GM19240 (cell line): ENCODE data around the gene MRPL11.
"Not testable (repeated sequence)": the region's sequence is repeated elsewhere in the genome, so short reads cannot be mapped to it uniquely, and the experiment has no call there.

ENCODE experiments used
- DNase-seq: peaks from one replicate; pipeline ENCODE4 v3.0.0; 2011; ENCODE audit warnings: low spot score; ENCODE audit not compliant: insufficient read length

Gene MRPL11

DNA sequence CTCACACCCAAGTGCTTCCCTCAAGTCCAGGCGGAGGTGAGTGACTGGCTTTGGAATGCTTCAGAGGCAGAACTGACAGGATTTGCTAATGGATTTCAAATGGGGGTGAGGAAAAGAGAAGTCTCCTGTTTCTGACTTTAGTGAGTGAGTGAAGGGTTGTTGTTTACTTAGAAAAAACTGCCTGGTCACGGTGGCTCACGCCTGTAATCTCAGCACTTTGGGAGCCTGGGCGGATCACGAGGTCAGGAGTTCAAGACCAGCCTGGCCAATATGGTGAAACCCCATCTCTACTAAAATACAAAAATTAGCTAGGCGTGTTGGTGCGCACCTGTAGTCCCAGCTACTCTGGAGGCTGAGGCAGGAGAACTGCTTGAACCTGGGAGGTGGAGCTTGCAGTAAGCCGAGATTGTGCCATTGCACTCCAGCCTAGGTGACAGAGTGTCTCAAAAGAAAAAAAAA, 6.7 kb downstream of the MRPL11 start:
- DNase-seq = not testable (repeated sequence)

DNA sequence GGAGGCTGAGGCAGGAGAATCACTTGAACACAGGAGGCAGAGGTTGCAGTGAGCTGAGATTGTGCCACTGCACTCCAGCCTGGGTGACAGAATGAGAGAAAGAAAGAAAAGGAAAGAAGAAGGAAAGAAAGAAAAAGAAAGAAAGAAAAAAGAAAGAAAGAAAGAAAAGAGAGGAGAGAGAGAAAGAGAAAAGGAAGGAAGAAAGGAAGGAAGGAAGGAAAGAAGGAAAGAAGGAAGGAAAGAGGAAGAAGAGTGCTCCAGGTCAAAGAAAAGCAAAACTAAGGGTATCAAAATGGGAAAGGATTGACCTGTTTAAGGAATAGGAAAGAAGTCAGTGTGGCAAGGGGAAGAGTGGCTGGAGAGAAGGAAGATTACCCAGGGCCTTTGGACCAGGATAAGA, 7.4 kb downstream of the MRPL11 start:
- DNase-seq = not testable (repeated sequence)

DNA sequence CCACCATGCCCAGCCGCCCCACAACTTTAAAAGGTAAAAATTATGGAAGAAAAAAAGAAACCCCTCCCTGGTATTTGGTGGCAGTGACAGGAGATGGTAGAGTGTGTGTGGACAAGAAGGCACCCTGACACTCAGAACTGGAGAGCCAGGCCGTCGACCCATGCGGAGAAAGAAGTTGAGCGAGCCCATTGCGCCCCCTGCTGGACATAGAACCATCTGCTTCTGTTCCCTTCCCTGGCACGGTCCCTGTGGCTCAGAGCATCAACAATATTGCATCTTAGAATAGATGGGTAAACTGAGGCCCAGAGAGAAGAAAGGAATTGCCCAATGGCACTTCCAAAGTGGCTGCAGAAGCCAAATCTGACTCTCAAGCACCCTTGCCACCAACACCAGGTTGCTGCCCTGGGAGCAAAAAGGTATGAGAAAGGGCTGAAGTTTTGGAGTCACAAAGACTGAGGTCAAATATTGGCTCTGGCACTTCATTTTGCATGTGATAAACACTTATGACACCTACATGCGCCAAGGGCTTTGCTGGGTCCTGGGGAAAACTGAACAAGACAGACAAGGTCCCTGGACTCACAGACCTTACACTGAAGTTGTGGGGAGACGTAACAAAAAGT, 8.6 kb downstream of the MRPL11 start:
- DNase-seq = peak; percentile 70

DNA sequence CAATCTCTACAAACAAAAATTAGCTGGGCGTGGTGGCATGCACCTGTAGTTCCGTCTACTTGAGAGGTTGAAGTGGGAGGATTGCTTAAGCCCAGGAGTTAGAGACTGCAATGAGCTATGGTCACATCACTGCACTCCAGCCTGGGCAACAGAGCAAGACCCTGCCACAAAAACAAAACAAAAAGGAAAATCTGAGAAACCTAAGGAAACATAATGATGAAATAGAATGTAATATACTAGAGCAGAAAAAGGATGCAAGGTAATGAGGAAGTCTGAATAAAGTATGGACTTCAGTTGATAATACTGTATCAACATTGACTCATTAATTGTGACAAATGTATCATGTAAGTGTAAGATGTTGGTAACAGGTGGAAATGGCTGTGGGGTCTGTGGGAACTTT, 9.7 kb downstream of the MRPL11 start:
- no peak for DNase-seq

GRCh38 chr11:66426314-66426713, 12.3 kb downstream of the MRPL11 start:
- no peak for DNase-seq

- DNase-seq = peak; percentile 78
Observed at GRCh38 chr11:66421492-66422205, 17.0 kb downstream of the MRPL11 start.

GRCh38 chr11:66420671-66421476, 17.8 kb downstream of the MRPL11 start, which contains the start of gene NPAS4:
Gene NPAS4, plus strand, starts transcription at chr11:66421035. Its CDS starts 145 bp downstream, at chr11:66421180.
- no peak for DNase-seq

DNA sequence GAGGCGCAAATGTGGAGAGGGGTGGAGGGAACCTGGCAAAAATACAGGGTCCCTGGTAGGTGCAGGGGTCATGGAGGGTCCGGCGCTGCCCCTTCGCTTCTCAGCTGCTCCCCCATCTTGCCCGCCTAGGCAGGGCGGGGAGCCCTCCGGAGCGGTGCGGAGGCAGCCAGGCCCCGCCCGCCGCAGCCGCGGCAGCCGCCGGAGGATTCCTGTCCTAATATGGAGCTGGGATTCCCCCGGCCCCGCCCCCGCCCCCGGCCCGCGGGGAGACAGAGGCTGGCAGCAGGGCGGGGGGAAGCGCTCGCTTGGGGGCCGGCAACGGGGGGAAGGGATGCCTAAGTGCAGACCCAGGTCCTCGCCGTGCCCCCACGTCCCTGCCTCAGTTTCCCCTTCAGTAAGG, 18.8 kb downstream of the MRPL11 start:
- no peak for DNase-seq

DNA sequence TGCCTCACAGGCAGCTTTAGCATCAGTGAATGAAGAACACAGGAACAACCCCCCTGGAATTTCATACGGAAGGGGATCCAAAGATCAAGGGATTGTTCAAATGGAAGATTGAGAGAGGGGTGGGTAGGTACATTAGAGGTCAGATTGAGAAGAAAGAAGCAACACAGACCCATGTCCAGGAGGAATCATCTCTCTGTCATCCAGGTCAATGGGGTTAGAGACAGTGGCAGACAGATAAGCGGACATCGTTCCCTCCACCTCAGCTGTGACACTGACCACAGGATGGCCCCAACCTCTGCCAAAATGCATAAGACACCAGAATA, 19.7 kb downstream of the MRPL11 start:
- no peak for DNase-seq

DNA sequence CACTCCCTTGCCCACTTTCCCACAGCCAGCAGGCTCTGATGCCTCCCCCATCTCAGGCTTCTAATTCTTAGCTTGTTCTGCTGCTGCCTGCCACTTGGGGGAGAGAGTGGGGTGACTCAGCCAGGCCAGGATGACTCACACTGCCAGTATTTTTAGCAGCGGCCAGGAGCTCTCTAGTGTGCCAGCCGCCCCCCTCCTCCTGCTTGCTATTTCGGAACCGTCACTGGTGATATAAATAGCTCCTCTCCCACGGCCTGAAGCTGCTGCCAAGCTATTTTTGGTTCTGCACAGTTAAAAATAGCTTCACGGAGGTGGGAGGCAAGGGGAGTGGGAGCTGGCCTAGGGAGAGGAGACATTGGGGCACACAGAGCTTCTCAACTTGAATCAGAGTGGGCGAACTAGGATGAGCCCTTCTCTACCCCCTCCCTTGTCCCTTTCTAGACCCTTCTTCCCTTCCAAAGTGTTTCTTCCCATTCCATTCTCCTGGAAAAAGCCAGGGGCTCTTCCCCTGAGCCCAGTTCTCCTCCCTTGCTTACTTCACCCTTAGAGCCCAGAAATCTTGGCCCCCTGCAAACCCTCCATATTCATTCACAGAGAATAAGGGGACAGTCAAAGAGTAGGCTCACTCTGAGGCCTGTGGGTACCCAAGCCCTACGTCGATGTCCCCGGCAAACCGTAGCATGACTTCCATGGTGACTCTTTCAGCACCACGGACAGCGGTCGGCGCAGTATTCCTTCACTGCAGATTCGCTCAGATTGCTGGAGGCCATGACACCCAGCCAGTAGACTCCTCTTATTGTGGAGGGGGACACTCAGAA, 20.3 kb downstream of the MRPL11 start:
- peak; percentile 37 for DNase-seq

DNA sequence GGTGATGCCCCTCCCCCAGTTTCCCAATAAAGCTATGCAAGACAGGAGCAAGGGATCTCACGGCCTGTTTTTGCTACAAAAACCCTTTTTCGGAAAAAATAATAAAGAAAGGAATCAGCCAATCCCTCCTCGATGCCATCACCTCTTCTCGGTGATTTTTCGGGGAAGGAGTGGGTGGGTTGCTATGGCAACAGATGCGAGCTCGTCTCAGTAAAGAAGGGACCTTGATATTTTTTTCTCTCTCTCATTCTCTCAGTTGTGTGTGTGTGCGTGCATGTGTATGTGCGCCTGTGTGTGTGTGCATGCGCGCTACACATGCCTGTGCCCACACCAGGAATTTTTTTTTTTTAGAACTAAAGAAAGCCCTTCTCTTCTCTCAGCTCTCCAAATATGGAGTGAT, 21.6 kb downstream of the MRPL11 start:
- no peak for DNase-seq

DNA sequence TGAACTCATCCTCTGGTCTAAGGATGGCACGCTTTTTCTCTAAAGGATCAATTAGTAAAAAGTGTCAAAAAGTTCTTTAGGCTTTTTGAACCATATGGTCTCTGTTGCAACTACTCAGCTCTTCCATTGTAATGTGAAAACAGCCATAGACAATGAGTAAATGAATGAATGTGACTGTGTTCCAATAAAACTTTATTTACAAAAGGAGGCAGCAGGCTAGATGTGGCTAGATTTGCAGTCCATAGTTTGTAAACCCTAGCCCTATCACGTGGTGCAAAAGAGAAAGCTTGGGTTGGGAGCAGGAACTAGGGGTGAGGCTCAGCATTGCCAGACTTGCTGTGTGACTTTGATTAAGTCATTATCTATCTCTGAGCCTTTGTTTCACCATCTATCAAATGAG, 23.2 kb downstream of the MRPL11 start:
- no peak for DNase-seq

GRCh38 chr11:66414120-66414934, 24.3 kb downstream of the MRPL11 start:
- no peak for DNase-seq

GRCh38 chr11:66413167-66413566, 25.5 kb downstream of the MRPL11 start:
- DNase-seq = no peak

DNA sequence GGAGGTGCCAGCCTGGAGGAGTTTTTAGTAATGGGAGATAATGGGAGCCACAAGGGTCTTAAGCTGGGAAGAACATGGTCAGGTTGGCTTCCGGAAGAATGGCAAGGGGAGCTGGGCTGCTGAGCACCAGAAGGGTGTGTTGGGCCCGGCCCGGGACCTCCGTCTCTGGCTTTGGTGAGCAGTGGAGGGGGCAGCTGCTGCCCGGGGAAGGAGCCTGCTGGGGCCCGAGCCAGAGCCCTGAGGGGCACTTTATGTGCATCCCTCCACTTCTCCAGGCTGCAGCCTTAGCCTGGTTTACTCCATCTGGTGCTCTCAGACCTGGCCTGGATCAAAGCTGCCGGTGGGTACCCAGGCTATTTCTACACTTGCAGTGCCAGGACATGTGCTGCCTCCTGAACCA, 26.5 kb downstream of the MRPL11 start:
- DNase-seq = no peak

DNA sequence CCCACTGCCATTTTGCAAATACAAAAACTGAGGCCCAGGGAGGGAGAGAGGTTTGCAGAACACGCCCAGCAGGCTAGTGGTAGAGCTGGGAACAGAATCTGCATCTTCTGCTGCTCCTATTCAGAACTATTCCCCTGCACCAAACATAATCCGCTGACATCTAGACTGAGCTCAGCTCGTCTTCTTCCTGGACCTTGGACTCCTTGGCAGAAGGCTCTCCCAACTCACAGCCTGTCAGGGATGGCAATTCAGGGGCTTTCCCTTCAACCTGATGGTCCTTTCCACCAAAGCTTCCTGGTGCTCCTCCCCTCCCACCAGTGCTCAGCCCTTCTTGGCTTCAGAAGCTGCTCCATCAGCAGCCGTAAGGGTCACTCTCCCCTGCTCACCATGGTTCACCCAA, 27.3 kb downstream of the MRPL11 start:
- DNase-seq = no peak

DNA sequence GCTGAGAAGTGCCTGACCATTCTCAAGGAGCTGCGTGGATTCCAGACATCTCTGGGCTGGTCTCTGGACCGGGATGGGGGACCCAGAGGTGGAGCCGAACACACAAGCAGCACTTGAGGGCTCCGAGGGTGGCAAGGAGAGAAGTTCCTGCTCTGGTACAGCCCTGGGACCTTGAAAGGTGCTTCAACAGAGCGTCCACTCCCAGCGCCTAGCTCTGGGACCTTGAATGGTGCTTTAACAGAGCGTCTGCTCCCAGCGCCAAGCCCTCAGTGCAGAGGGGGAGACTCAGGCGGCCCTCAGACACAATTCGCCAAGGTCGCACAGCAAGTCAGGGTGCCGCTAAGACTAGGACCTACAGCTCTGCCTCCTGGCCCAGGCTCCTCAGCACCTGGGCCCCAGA, 28.5 kb downstream of the MRPL11 start:
- no peak for DNase-seq

DNA sequence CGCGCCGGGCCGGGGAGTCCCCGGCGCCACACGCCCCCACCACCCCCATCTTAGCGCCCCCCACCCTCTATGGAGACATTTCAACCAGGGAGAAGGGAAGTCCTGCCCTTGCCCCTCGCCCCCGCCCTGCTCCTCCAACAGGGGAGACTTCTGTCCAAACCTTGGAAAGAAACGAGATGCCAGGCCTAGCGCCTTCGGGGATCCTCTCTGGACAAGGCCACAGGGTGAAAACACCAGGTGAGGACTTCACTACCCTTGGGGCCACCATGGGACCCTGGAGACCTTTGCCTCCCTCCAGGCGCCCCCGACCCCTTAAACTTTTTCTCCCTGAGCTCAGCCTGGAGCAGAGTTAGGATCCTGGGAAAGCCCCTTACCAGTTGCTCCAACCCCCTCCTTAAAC, 29.4 kb downstream of the MRPL11 start:
- DNase-seq = no peak

DNA sequence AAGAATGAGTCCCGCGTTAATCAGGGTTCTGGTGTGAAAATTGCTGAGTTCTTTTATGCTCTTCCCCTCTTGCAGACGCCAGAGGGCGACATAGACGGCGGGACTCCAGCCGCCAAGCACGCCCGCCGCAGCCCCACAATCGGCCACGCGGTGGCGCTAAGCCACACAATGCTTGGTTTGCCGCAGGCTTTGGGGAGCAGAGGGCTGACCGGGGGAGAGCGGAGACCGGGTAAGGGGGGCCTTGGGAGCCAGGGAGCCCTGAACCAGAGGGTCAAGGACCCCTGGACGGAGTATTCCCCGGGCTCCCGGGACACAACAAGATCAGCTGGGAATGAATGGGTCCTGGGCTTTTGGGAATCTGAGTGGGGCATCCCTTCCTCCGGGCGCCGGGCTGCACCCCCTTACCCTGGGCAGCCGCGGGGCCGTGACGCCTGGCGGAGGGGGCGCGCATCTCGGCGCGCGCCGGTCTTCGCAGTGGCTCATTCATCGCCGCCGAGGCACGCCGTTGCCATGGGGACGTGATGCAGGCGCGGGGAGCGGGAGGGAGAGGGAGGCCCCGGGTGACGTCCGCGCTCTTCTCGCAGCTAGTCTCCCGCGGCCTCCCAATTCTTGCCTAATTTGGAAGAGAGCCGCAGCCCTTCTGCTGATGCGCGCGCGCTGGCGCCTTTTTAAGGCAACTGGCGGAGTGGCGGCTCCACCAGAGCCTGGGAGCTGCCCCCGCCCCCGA, 30.0 kb downstream of the MRPL11 start:
- peak; percentile 89 for DNase-seq

- no peak for DNase-seq
Observed at GRCh38 chr11:66407651-66408050, 31.0 kb downstream of the MRPL11 start.
